Measurements from ENCODE around the gene KRT85.

The KRT85 gene

DNA sequence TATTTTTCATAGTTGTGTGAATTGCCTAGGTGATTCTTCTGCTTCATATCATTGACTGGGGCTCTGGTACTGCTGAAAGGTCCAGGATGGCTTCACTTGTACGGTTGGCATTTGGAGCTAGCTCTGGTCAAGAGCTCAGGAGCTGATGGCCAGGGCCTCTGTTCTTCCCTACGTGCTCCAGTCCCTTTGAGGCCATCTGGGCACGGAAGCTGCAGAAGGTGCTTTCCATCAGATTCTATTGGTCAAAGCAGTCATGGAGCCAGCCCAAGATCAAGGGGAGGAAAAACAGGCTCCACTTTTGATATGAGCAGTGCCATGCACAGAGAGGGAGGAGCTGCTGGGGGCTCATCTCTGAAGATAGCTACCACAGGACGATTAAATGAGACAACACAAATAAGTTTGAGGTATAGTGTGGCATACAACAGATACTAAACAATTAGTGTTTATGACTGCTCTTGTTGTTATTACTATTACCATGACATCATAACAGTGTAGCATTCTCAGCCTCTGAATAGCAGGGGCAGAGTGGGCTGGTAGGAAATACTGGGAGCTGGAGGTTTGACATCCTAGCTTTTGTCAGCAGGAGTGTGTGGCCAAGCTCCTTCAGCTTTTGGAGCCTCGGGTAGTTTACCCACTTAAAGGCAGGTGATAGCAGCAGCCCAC, 56.5 kb downstream of the KRT85 start:
- no peak for TF ChIP-seq JUND (IDR thresholded peaks at IDR 0.05; ENCODE audit: low read depth)
- DNase-seq (ENCODE audit: low read depth in 1 of 2, low spot score in 1 of 2), result no peak
- in situ Hi-C loops (cut with HindIII; ENCODE audit: low pct_unique_long_range_greater_than_20kb, low sequenced_read_pairs), result no loop called here

All from T47D (cell line).